Activated CD4-positive, alpha-beta memory T cell treated with anti-CD3 and anti-CD28 coated beads, Interleukin-2, amount 10 ng/mL, durations not matched to agents 7 days and 5 days (primary cell): Measurements from ENCODE around the gene TMEM178A. TPM values are rescaled to one million over a fixed set of nuclear protein-coding genes. Genes with fewer than 3 reads are reported as not detected.
A peak's percentile ranks its signal among the peaks of the same experiment; 100 is the strongest.

Source experiments
- CTCF ChIA-PET: fragments of 350-600 bp; sonication (Branson Sonifier 250); formaldehyde crosslinking; loops from one replicate; lab custom pipeline; 2021; ENCODE audit warnings: antibody characterized with exemption, inconsistent platforms; lab: Charles Lee
- POLR2A ChIA-PET: fragments of 350-600 bp; sonication (Branson Sonifier 250); formaldehyde crosslinking; loops from one replicate; lab custom pipeline; 2021; ENCODE audit warnings: antibody characterized with exemption; lab: Charles Lee
- DNase-seq: peaks from one replicate; pipeline ENCODE4 v3.0.0-alpha.2; 2020
- H3K27ac Mint-ChIP-seq: one replicate; pipeline ENCODE4 v1.8.0; 2021; ENCODE audit warnings: mild to moderate bottlenecking, mixed read lengths
- H3K27me3 Mint-ChIP-seq: one replicate; pipeline ENCODE4 v1.8.0; 2021; ENCODE audit warnings: mixed read lengths
- H3K36me3 Mint-ChIP-seq: one replicate; pipeline ENCODE4 v1.8.0; 2021; ENCODE audit warnings: low read depth, mixed read lengths
- H3K4me1 Mint-ChIP-seq: one replicate; pipeline ENCODE4 v1.8.0; 2021; ENCODE audit warnings: mixed read lengths
- H3K4me3 Mint-ChIP-seq: one replicate; pipeline ENCODE4 v1.8.0; 2021; ENCODE audit warnings: mild to moderate bottlenecking, mixed read lengths
- H3K9me3 Mint-ChIP-seq: one replicate; pipeline ENCODE4 v1.8.0; 2021; ENCODE audit warnings: mixed read lengths
- total RNA-seq, 2 experiments: library from RNA; stranded (reverse); gene quantifications; one replicate each; pipeline ENCODE4 v1.2.3, GENCODE V29; 2021

TMEM178A gene
- total RNA-seq, 2 experiments from 2014 or later = 0.43 TPM

DNA sequence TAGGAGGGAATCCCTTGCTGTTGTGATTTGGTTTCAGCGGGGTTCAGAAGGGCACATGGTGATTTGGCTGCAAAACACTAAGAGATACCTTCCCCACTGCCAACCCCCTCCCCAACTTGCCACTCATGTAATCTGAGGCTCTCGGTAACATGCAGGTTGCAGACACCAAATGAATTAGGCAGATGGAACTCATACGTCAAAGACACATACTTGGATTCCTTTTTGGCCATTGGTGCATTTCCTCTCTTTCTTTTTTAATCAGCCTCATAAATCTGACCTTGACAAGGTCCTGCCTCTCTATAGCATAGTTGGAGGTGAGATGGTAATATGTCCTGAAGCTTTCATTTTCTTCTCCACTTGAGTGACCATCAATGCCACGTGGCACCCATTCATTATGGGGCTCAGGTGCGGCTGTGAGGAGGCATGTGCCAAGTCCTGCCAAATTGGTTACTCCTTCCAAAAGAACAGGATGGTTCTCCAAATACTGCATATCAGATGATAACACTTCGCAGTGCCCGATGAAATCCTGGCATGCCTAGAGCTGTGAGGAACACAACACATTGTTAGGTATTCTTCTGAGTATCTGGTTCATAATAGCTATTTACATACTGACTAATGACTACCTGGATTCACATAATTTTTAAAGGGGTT lies 8.3 kb upstream of the TMEM178A start:
- Mint-ChIP-seq H3K9me3 (no peaks in the 10 kb centered on the region), H3K4me3 (no peak overlapping the region), H3K4me1 (no peaks in the 10 kb centered on the region), H3K27me3 (peaks cover 30% of the 10 kb centered on the region), H3K27ac (no peak overlapping the region), H3K36me3 (no peaks in the 10 kb centered on the region)
- no peak for DNase-seq
- CTCF ChIA-PET = interaction anchor here (1.0 kb wide), 1 partner anchor 278 kb away, joined by 3 read pairs; no protein-coding TSS in a partner anchor
- POLR2A ChIA-PET = no interaction called here

DNA sequence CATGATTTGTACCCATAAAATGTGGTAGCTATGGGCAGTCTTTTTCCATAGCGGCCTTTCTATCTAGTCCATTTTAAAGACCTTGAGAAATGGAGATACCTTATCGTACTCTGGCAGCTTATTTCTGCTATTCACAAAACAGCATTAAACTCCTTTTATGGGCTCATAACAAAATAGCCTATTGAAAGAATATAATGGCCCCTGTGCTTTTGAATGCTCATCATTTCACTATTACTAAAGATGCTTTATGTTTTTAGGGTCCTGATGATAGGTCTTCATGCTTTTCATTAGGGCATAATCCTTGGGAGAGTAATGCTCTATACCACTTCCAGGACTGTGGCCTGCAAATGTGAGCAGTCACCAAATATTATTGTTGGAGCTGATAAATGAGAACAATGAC lies 7.3 kb upstream of the TMEM178A start:
- H3K4me1 Mint-ChIP-seq = no peaks in the 10 kb centered on the region
- H3K9me3 Mint-ChIP-seq = no peaks in the 10 kb centered on the region
- H3K27ac Mint-ChIP-seq = no peak overlapping the region
- no peak overlapping the region for H3K4me3 Mint-ChIP-seq
- no peaks in the 10 kb centered on the region for H3K36me3 Mint-ChIP-seq
- peaks cover 40% of the 10 kb centered on the region for H3K27me3 Mint-ChIP-seq
- ChIA-PET CTCF (interaction anchor here (1.0 kb wide), 1 partner anchor 279 kb away, joined by 3 read pairs; no protein-coding TSS in a partner anchor), POLR2A (no interaction called here)
- DNase-seq = no peak

DNA sequence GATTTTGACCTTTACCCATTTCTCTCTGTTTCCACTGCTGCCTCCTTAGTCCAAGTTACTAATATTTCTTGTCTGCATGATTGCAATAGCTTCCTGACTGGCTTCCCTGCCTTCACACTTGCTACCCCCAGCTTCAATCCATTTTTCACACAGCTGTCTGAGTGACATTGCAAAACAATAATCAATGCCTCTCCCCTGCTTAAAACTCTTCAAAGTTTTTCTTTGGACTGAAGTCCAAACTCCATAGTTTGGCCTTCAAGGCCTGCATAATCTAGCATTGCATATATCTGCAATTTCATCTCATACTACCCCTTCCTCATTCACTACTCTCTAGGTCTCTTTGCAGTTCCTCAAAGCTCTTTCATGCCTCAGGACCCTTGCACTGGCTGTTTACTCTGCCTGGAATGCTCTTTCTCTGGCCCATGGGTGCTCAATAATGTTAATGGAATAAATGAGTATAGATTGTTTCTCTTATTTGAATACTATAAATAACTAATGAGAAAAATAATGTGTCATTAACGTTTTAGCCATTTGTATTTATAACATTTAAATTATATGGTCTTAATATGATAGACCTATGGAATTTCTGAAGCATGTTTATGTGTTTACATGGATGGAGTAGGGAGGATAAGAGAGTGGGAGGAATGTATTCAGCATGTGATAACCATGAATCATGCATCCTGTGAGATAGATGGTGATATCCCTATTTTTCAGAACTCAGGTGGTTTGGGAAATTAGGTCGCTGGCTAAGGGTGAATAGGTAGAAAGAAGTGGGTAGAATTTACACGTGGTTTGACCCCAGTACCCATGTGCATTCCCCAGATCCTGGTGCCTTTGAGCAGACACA lies 5.7 kb upstream of the TMEM178A start:
- Mint-ChIP-seq H3K9me3 (no peaks in the 10 kb centered on the region), H3K4me3 (no peak overlapping the region), H3K36me3 (no peaks in the 10 kb centered on the region), H3K4me1 (peaks cover 3% of the 10 kb centered on the region), H3K27me3 (peaks cover 47% of the 10 kb centered on the region), H3K27ac (no peak overlapping the region)
- CTCF ChIA-PET = no interaction called here
- no peak for DNase-seq
- POLR2A ChIA-PET = no interaction called here

DNA sequence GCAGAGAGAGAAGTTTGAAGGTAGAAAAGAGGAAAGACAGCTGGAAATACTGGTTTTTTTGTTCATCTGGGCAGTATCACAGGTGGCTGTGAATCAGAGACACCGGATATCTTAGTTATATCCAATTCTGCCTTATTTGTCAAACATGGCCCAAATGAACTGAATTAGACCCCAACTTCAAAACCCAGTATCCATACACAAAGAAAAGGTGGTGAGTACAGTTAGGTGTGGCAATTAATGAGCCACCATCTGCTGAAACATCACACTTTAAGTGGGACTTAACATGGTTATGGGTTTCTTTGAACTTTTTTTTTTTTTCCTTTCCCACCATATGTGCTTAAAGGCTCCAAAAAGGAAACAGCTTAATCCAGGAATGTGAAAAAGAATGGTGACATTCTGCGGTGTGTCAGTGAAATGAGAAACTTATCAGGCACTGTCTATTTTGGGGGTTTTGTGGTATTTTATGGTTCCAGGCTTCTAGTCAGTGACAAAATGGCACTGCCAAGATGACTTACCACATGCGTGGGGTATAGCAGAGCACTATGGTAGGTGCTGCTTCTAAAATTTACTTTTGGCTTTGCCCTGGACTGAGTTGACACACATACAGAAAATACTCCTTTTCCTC lies 5.0 kb upstream of the TMEM178A start:
- H3K36me3 Mint-ChIP-seq = no peaks in the 10 kb centered on the region
- ChIA-PET POLR2A (no interaction called here), CTCF (no interaction called here)
- H3K27ac Mint-ChIP-seq = no peak overlapping the region
- peaks cover 51% of the 10 kb centered on the region for H3K27me3 Mint-ChIP-seq
- no peak overlapping the region for H3K4me3 Mint-ChIP-seq
- no peaks in the 10 kb centered on the region for H3K9me3 Mint-ChIP-seq
- no peak for DNase-seq
- peaks cover 6% of the 10 kb centered on the region for H3K4me1 Mint-ChIP-seq

DNA sequence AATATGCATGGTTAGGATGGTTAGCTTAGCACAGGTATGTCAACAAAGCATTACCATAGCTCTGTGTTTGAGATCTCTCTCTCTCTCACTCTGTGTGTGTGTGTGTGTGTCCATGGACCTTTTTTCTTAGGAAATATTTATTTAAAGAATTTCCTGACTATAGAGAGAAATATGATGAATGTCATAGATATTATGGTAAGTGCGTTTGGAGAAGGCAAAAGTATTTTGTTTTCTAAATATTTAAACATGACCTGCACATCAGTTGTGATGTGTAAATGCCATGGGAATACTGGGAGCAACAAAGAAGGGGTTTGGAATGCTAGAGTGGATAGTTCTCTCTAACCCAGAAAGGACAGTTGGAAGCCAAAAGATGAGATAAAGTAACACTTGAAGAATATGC lies 3.9 kb upstream of the TMEM178A start:
- Mint-ChIP-seq H3K27me3 (peaks cover 54% of the 10 kb centered on the region), H3K4me3 (no peak overlapping the region), H3K27ac (no peak overlapping the region), H3K36me3 (peaks cover 2% of the 10 kb centered on the region), H3K4me1 (peaks cover 11% of the 10 kb centered on the region), H3K9me3 (no peaks in the 10 kb centered on the region)
- DNase-seq = no peak
- ChIA-PET CTCF (no interaction called here), POLR2A (no interaction called here)

DNA sequence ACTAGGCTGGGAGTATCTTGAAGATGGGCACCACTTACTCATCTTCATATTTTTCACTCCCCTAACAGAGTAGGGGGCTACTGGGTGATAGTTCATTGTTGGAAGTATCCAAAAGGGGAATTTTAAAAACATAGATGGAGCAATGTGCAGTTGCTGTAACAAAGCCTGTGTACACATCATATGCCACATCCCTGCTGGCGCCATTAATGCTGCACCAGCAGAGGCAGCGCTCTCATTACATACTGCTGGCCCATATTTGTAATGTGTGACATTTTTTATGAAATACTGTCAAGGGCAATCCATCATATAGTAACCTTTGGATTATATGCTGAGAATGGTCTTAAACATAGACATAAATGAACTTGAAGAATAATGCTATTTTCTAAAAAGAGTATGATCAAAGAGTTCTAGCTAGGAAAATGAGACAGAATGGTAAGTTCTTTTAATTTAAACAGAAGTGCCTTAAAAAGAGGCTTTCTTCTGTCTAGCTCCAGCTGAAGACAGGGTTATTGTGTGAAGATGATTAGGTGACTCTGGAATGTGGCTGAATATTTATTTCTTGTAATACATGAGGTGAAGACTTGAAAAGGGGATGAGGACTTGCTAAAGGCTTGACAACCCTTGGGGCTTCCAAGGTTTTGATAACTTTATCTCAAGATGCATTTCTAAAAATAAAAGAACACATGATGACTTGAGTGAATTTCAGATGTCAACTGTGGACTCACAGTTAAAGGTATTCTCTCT lies 2.4 kb upstream of the TMEM178A start:
- peaks cover 69% of the 10 kb centered on the region for H3K27me3 Mint-ChIP-seq
- no peaks in the 10 kb centered on the region for H3K9me3 Mint-ChIP-seq
- no peak overlapping the region for H3K4me3 Mint-ChIP-seq
- ChIA-PET CTCF (no interaction called here), POLR2A (no interaction called here)
- DNase-seq = no peak
- peaks cover 13% of the 10 kb centered on the region for H3K4me1 Mint-ChIP-seq
- H3K27ac Mint-ChIP-seq = no peak overlapping the region
- H3K36me3 Mint-ChIP-seq = peaks cover 5% of the 10 kb centered on the region

DNA sequence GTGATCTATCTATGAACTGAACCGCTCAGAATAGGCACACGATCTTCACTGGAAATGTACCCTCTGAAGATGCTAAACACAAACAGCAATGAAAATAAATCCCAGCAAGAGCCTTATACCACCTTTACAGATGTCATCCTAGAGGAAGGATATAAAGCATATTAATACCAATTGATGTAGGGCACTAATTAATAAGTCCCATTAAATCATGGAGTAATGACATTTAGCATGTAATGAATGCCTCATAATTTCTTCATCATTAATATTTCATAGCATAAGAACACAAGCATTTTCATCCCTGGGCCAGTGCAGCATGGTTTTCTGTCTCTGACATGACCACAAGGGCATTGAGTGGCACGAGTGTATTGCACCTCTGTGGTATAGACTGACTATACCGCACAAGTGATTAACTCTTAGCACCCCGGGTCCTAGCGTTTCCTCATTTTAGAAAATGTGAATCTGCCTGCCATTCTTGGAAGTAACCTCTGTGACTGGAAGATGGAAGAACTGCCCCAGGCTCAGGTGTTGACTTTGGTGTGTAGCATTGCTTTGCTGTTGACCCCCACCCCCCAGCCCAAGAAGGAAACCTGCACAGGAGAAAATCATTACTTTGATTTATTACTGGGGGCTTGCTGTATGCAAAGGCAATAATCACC lies 1.4 kb upstream of the TMEM178A start:
- ChIA-PET POLR2A (no interaction called here), CTCF (no interaction called here)
- Mint-ChIP-seq H3K27me3 (peaks cover 73% of the 10 kb centered on the region), H3K4me1 (peaks cover 13% of the 10 kb centered on the region), H3K36me3 (peaks cover 5% of the 10 kb centered on the region), H3K4me3 (no peak overlapping the region), H3K9me3 (no peaks in the 10 kb centered on the region), H3K27ac (no peak overlapping the region)
- DNase-seq = no peak

DNA sequence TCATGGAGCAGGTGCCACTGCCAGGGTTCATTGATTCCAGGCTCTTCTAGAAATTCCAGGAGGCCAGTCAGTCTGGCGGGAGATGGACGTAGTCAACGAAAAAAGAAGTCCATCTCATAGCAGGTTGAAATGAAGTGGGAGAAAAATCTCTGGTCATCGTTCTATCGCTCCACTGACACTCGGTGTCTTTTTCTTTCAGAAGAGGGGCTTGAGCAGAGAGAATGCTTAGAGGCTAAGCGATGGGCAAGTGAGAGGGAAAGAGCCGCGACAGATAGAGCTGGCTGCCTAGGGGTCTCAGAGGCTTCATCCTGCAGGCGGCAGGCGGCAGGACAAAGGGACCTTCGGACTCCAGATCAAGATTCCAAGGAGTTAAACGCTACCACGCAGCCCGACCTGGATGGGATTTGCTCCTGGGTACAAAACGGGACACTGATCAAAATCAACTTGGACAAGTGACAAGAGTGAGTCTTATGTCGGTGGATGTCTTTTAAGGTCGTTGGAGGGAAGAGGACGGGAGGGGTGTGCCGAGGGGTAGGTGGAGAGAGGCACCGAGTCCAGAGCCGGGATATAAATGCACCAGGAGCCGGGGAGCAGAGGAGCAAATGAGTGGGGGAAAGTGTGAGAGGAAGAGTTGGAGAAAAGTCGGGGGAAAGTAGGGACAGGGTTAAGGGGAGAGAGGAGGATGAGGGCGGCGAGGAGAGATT lies 677 bp upstream of the TMEM178A start:
- Mint-ChIP-seq H3K27ac (no peak overlapping the region), H3K4me3 (no peak overlapping the region), H3K27me3 (peaks cover 72% of the 10 kb centered on the region), H3K36me3 (peaks cover 5% of the 10 kb centered on the region), H3K4me1 (peaks cover 13% of the 10 kb centered on the region), H3K9me3 (no peaks in the 10 kb centered on the region)
- DNase-seq = no peak
- CTCF ChIA-PET = no interaction called here
- POLR2A ChIA-PET = no interaction called here

DNA sequence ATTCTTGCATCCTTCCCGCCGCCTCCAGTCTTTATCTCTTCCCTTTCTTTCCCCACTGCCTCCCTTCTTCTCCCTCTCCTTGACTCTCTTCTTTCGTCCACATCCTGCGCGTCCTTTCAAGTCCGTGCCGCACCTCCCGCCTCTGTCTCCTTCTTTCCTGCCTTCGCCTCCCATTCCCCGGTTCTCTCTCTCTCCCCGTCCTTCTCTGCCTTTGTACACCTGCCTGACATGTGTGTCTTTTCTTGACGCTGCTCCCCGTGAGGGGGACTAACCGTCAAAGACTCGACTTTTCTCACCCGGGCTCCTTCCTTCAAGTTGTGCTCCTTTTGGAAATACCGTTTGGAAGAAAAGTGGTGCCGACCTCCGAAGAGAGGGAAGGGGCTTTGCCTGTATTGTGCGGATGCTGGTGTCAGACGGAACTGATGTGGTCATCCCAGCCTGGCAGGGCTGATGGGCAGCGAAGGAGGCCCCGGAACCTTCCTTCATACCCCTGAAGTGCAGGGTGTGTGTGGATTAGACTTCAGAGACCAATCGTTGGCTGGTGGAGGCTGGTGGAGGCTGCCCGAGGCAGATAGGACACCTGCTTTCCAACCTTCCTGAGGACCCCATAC lies 879 bp downstream of the TMEM178A start:
- Mint-ChIP-seq H3K27ac (no peak overlapping the region), H3K4me1 (peaks cover 13% of the 10 kb centered on the region), H3K9me3 (no peaks in the 10 kb centered on the region), H3K27me3 (peaks cover 77% of the 10 kb centered on the region), H3K4me3 (peak overlapping the region; percentile 34), H3K36me3 (peaks cover 5% of the 10 kb centered on the region)
- DNase-seq = no peak
- ChIA-PET POLR2A (no interaction called here), CTCF (no interaction called here)

DNA sequence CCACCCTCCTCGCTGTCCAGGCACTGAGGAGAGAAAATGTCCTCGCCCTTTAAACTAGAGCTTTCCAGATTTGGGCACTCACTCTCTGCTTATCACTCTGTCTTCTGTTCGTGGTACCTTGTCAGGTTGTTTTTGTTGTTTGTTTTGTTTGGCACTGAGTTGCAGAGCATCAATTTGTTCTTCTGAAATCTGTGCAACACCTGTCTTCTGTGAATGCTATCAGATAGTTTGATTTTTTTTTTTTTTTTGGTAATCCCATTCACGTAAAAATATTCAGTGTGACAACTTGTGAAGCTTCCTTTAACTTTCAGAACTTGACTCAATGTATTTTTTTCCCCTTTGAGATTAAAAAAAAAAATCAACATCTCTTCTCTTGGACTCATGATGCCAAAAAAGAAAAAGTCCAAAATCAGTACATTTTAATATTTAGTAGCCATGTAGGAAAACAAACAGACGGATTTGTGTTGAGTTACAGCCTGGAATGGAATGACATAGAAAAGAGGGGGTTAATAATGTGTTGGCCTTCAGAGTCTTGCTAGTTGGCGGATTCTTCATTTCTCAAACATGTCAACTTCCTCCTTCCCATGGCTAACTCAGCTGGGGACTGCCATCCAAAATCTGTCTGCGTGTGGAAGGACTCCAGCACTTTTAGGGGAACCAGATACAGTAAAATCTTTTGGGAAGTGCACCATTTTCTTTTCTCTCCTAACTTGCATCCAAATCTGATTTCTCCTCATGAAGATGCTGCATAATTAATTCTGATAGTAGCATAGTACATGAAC lies 1.6 kb downstream of the TMEM178A start:
- POLR2A ChIA-PET = no interaction called here
- Mint-ChIP-seq H3K9me3 (no peaks in the 10 kb centered on the region), H3K27ac (no peak overlapping the region), H3K27me3 (peaks cover 77% of the 10 kb centered on the region), H3K4me1 (peaks cover 13% of the 10 kb centered on the region), H3K4me3 (no peak overlapping the region), H3K36me3 (peaks cover 5% of the 10 kb centered on the region)
- DNase-seq = no peak
- CTCF ChIA-PET = no interaction called here

DNA sequence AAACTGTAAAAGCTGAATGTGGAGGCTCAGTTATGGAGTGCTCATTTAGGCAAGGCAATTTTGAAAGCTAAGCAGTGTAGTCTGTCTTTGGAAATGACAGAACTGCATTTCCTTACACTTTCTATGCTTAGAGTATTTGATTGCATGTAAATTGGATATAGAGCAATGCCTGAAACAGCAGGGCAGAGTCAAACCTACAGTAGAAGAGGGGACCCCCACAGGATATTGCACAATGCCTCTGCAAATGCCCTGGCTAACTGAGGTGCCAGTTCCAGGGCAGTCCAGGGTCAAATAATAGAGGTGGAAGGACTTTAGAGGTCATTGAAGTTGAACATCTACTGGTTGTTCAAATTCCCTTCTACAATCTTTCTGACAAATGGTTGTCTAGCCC lies 2.2 kb downstream of the TMEM178A start:
- Mint-ChIP-seq H3K27ac (no peak overlapping the region), H3K4me3 (no peak overlapping the region), H3K9me3 (no peaks in the 10 kb centered on the region)

More for the DNA sequence above, 2.2 kb downstream of the TMEM178A start:
- ChIA-PET POLR2A (no interaction called here), CTCF (no interaction called here)
- Mint-ChIP-seq H3K4me1 (peaks cover 13% of the 10 kb centered on the region), H3K36me3 (peaks cover 5% of the 10 kb centered on the region), H3K27me3 (peaks cover 73% of the 10 kb centered on the region)
- DNase-seq = no peak
